Measurements from ENCODE around the gene TPSD1.

Gene TPSD1

DNA sequence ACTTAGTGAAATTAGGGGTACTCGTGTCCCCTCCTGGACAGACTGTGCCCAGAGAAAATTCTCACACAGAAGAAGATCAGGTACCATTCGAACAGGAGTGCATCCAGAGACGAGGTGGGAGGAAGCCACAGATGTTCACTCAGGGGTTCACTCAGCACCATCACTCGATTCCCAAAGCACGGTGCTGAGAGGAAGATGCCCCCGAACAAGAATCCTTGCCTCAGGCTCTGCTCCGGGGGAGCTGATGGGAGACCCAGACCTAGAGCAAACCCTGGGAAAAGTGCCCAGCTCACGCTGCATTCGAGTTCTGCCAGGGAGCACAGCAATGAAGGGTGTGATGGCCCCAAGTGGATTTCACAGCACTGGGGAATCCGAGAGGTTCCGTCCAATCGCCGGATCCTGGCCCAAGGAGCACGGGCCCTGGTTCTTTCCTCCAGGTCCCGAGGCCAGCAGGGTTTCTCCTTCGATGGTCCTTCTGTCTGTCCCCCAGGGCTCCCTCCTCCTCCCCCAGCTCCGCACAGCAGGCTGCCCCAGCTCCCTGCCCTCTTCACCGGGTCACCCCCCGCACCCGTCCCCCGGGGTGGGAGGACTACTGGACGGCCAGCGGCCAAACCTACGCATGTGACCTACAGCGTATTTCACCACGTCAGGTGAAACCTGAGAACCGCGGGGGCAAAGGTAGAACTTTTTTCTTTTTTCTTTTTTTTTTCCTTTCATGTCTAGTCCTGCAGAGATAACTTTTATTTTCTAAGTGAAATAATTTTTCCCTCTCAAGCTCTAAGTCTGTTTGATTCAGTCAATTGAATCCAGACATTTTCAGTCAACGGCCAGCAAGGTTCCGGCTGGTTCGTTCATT, 43.4 kb downstream of the TPSD1 start:
- DNase-seq (ENCODE audit: low read depth in 2 of 2), result no peak

DNA sequence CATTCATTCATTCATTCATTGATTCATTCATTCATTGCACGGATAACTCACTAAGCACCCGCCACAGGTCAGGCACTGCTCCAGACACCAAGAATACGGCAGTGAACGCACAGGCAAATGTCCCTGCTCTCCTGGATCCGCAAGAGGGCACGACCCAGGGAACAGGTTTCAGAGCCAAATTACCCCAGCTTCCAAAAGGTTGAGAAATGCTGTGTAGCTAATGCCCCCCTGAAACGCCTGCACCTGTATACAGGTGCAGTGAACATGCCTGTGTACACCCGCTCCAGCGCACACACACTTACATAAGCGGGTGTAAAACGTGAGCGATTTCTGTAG, 44.0 kb downstream of the TPSD1 start:
- no peak for DNase-seq (ENCODE audit: low read depth in 2 of 2)

DNA sequence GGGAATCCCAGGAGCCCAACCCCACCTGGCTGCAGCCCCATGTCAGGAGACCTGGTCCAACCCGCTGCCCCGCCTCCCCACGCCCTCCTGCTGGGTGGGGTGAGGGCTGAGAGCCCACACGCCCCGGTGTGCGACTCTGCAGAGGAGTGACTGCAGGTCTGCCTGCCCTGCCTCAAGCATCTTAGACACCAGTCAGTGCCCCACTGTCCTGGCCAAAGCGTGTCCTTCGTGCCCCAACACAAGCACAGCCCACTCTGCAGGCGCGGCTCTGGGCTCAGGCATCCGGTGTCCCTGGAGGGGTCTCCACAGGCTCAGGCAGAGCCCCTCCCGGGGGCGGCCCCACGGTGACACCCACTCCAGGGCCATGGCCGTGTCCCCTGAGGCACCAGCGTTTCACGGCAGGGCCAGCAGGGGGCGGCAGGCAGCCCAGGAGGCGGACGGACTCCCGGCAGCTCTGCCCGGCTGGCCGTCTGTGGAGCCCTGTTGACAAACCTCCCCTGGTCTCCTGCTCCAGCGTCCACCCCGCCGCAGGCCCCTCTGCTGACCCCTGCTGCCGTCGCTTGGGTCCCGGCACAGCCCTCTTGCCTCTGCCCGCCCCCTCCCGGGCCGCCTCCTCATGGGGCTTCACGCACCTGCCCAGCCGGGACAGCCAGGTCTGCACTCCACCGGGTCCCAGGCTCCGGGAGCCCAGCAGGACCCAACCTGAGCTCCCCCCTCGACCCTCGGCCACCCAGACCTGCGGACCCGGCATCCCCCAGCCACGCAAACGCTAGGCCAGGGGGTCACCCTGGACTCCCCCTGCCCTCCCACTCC, 45.0 kb downstream of the TPSD1 start:
- DNase-seq (ENCODE audit: low read depth in 2 of 2), result peak; percentile 44 to 52

DNA sequence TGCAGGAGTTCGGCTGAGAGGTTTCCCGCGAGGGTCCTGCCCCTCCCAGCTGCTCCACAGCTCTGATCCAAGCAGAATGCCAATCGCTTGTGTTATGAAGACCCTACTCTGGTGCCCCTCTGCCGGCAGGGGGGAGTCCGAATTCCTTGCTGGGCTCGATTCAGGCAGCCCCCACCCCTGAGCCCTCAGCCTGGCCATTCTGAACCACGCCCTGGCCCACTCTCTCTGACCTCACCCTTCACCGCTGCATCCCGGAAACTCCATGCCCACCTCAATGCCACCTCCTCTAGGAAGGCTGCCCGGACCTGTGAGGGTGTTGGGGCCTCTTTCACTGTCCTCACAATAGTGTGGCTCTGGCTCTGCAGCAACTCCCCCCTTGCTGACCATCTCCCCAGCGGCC, 45.7 kb downstream of the TPSD1 start:
- DNase-seq (ENCODE audit: low read depth in 2 of 2), result no peak

DNA sequence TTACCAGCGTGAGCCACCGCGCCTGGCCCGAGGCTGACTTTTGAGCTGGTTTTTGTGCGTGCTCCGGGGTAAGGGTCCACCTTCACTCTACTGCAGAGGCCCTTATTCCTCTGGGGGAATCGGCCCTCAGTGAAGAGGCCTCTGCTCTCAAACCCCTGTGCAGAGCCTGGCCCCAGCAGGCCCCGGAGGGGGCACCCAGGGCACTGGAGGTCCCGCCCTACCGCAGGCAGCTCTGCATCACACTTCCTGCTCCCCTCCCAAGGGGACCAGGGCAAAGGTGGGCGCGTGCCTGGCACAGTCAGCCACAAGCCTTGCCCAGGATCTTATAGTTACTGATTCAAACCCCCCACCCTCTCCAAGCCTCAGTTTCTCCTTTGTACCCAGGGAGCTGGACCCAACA, 50.0 kb downstream of the TPSD1 start:
- no peak for DNase-seq (ENCODE audit: low read depth in 2 of 2)

DNA sequence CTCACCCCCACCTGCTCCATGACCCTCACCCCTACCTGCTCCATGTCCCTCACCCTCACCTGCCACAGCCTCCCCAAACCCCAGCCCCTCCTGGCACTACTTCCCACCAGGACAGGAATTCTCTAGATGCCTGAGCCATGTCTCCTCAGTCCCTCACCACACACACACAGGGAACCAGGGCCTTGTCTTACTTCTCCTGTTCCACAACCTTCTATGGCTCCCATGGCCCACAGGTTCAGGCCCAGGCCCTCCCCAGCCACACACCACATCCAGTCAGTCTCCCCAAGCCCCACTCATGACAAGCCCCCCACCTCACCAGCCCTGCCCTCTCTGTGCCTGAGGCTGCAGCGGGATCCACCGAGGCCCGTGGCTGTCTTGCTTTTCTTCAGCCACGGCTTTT, 50.5 kb downstream of the TPSD1 start:
- no peak for DNase-seq (ENCODE audit: low read depth in 2 of 2)

DNA sequence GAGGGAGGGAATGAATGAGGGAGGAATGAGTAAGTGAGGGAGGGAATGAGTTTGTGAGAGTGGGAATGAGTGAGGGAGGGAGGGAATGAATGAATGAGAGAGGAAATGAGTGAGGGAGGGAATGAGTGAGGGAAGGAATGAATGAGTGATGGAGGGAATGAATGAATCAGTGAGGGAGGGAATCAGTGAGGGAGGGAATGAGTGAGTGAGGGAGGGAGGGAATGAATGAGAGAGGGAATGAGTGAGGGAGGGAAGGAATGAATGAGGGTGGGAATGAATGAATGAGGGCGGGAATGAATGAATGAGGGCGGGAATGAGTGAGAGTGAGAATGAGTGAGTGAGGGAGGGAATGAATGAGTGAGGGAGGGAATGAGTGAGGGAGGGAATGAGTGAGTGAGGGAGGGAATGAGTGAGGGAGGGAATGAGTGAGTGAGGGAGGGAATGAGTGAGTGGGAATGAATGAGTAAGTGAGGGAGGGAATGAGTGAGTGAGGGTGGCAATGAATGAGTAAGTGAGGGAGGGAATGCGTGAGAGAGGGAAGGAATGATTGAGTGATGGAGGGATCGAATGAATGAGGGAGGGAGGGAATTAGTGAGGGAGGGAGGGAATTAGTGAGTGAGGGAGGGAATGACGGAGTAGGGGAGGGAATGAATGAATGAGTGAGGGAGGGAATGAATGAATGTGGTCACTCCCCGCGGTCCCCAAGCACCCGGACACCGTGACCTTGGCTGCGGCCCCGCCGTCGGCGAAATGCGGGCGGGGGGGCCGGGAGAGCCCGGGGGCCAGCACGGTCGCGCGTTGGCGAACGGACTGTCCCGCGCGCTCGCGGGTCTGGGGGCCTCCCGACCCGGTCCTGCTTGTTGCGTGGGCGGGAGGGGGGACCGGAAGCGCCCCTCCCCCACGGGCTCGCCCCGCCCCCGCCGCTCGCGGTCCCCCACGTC, 52.4 kb downstream of the TPSD1 start:
- no peak for DNase-seq (ENCODE audit: low read depth in 2 of 2)
